Measurements from ENCODE around the gene FKBP2. TPM values are rescaled to one million over a fixed set of nuclear protein-coding genes. Genes with fewer than 3 reads are reported as not detected.

The FKBP2 gene
- total and polyA plus RNA-seq, 4 donors, result 50.2 to 298 (median 87.2) TPM

DNA sequence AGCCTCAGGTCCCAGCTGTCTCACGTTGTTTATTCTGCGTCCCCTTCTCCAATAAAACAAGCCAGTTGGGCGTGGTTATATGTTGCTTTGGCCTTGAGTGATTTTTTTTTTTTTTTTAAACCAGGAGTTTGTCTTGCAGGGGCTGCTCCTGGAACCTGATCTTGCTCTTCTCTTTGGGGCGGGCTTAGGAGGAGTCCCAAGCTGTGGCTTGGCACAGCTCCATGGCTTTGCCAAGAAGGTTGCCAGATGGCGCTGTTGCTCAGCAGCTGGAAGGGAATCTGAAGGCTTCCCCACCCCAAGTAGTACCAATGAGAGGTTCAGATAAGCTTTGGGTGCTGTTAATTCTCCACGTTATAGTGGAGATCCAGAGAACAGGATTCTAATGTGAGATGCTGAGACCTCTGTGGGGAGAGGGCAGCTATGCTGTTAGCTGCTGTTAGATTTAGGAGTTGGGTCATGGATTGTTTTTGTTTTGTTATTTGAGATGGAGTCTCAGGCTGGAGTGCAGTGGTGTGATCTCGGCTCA is 36.4 kb upstream of the FKBP2 start:
- no peaks in the 10 kb centered on the region for H3K27me3 ChIP-seq (ENCODE audit: control insufficient read depth in 1 of 2, insufficient read depth in 2 of 2, low read length in 1 of 2)
- H3K36me3 ChIP-seq (ENCODE audit: control insufficient read depth in 1 of 2, insufficient read depth in 2 of 2, low read length in 1 of 2), result peaks cover 4 to 8% of the 10 kb centered on the region in 2 donors
- no peaks in the 10 kb centered on the region for H3K4me1 ChIP-seq (ENCODE audit: control insufficient read depth in 1 of 2, insufficient read depth in 2 of 2, low read length in 2 of 2)
- no peak overlapping the region for H3K27ac ChIP-seq (ENCODE audit: low read depth in 1 of 2, low read length in 2 of 2)
- H3K9me3 ChIP-seq (ENCODE audit: control insufficient read depth, low read length), result no peaks in the 10 kb centered on the region
- intact Hi-C loops (cut with DNase I), result loop anchor here (2.0 to 5.0 kb wide), 2 partner anchors 96 to 98 kb away; partner anchors contain the start of gene CATSPERZ (in 2 of the 2)
- DNase-seq, result peak; percentile 92 to 94
- WGBS, 2 donors, result 35 to 37% methylated on average over 7 of the region's 7 CpGs
- ATAC-seq (ENCODE audit: low FRiP score), result peak; percentile 74
- H3K4me3 ChIP-seq (ENCODE audit: low read length in 2 of 2), result no peak overlapping the region

DNA sequence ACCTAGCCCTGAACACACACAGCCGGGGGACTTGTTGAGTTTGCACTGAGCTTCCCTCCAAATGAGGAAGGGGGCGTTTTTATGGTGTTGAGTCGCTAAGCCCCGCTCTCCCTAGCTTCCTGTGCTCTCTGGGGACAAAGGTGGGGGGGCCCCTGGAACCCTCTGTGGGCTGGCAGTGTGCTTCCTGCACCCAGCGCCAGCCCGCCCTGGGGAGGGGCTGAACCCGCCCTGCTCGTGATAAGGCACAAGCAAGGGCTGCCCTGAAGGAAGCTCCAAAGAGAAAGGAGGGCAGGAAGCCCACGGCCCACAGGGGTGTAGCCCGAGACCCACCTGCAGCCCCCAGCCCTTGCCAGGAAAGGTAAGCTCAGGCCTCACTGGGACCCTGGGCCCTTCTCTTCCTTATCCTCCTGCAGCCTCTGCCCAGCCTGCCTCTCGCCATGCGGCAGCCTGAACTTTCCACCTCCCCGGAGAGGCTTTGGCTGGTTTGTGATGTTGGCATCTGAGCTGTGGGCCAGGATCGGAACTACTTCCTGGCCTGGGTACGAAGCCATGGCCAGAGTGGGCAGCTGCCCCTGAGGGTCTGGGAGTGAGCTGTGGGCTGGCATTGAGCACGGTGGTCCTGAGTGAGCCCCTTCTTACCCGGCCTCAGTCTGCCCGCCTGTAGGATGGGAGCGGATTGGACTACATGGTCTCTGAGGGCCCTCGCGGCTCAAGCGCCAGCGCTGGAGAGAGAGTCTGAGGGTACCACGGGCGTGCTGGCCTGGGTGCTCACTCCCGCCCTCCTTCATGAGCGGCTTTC is 34.2 kb upstream of the FKBP2 start, which contains the start of gene FERMT3:
Gene FERMT3, plus strand, starts transcription at position 265 of the 799 bp plus-strand sequence. CDS start 644 bp downstream, outside the sequence.
- Histone ChIP-seq H3K9me3 (ENCODE audit: control insufficient read depth, low read length) (no peaks in the 10 kb centered on the region), H3K4me3 (ENCODE audit: low read length in 2 of 2) (no peak within 1 kb of the TSS), H3K36me3 (ENCODE audit: control insufficient read depth in 1 of 2, insufficient read depth in 2 of 2, low read length in 1 of 2) (peaks cover 0 to 7% of the 10 kb centered on the region in 2 donors), H3K27me3 (ENCODE audit: control insufficient read depth in 1 of 2, insufficient read depth in 2 of 2, low read length in 1 of 2) (no peaks in the 10 kb centered on the region), H3K27ac (ENCODE audit: low read depth in 1 of 2, low read length in 2 of 2) (peak within 1 kb of the TSS in 1 of 2 donors; percentile 3), H3K4me1 (ENCODE audit: control insufficient read depth in 1 of 2, insufficient read depth in 2 of 2, low read length in 2 of 2) (no peaks in the 10 kb centered on the region)
- intact Hi-C loops (cut with DNase I), result no loop called here
- 71 to 77% methylated on average over 26 to 27 of the region's 27 CpGs for WGBS, 2 donors
- peak; percentile 27 for ATAC-seq (ENCODE audit: low FRiP score)
- peak in 1 of 2 donors; percentile 88 for DNase-seq

DNA sequence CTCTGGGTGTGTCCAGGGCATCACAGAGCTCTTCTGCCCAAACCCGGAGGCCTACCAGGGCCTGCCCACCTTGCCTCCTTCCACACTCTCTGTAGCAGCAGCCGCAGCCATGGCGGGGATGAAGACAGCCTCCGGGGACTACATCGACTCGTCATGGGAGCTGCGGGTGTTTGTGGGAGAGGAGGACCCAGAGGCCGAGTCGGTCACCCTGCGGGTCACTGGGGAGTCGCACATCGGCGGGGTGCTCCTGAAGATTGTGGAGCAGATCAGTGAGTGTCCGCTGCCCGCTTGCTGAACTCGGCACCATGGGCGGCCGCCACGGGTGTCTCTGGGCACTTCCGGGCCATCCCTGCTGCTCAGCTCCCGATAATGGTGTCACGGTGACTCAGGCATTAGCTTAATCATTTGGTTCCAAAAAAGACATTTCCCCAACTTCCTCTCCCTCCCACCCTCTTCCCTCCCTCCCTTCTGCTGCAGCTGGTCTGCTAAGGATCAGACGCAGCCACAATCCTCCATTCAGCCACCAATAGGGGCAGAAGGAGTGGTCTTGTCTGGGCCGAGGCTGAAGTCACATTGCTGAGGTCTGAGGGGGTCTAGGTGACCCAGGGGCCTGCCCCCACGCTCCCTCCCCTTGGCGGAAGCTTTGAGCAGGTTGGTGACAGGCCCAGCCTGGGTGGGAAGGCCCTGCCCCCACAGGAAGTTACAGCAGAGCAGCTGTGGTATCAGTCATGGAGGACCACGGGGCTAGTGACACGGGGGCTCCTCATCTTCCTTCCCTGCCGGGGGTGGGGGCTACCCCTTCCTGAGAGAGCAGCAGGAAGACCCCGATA is 33.4 kb upstream of the FKBP2 start:
- H3K27me3 ChIP-seq (ENCODE audit: control insufficient read depth in 1 of 2, insufficient read depth in 2 of 2, low read length in 1 of 2), result no peaks in the 10 kb centered on the region
- DNase-seq, result peak; percentile 86 to 87
- H3K36me3 ChIP-seq (ENCODE audit: control insufficient read depth in 1 of 2, insufficient read depth in 2 of 2, low read length in 1 of 2), result peaks cover 0 to 7% of the 10 kb centered on the region in 2 donors
- H3K27ac ChIP-seq (ENCODE audit: low read depth in 1 of 2, low read length in 2 of 2), result no peak overlapping the region
- WGBS, 2 donors, result 63 to 65% methylated on average over 26 to 30 of the region's 30 CpGs
- no peak overlapping the region for H3K4me3 ChIP-seq (ENCODE audit: low read length in 2 of 2)
- intact Hi-C loops (cut with DNase I), result no loop called here
- peak; percentile 40 for ATAC-seq (ENCODE audit: low FRiP score)
- H3K4me1 ChIP-seq (ENCODE audit: control insufficient read depth in 1 of 2, insufficient read depth in 2 of 2, low read length in 2 of 2), result no peaks in the 10 kb centered on the region
- no peaks in the 10 kb centered on the region for H3K9me3 ChIP-seq (ENCODE audit: control insufficient read depth, low read length)

DNA sequence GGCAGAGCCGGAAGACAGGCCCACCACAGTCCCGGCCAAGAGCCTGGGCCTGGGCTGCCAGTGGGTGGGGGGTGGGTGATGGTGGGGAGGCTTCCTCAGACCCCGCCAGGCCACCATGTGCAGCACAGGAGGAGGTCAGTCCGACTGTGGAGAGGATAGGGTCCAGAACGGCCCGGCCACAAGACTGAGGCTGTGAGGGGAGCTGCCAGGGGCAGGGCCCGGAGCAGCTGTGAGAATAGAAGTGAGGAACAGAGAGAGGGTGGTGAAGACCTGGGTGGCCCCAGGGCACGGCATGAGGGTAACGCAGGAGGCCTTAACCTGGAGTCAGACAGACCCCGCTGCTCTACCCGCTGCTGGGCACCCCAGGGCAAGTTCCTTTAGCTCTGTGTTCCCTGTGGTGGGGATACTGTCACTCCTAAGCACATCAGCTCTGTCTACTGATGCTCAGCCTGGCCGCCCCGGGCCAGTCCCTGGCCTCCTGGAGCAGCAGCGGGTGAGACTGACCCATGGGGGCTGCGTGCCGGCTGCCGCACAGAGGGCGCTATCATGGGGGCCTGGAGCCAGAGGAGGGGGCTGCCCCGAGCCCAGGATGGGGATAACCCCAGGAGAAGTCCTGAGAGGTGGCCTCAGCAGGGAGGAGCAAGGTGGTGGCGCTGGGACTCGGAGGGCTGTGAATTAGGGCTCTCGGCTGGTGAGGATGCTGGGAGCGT is 32.7 kb upstream of the FKBP2 start:
- H3K27ac ChIP-seq (ENCODE audit: low read depth in 1 of 2, low read length in 2 of 2), result no peak overlapping the region
- no peak overlapping the region for H3K4me3 ChIP-seq (ENCODE audit: low read length in 2 of 2)
- WGBS, 2 donors, result 85 to 86% methylated on average over 21 to 23 of the region's 23 CpGs
- ATAC-seq (ENCODE audit: low FRiP score) (no peak), DNase-seq (no peak)
- peaks cover 0 to 2% of the 10 kb centered on the region in 2 donors for H3K36me3 ChIP-seq (ENCODE audit: control insufficient read depth in 1 of 2, insufficient read depth in 2 of 2, low read length in 1 of 2)
- H3K27me3 ChIP-seq (ENCODE audit: control insufficient read depth in 1 of 2, insufficient read depth in 2 of 2, low read length in 1 of 2), result no peaks in the 10 kb centered on the region
- H3K9me3 ChIP-seq (ENCODE audit: control insufficient read depth, low read length), result no peaks in the 10 kb centered on the region
- H3K4me1 ChIP-seq (ENCODE audit: control insufficient read depth in 1 of 2, insufficient read depth in 2 of 2, low read length in 2 of 2), result no peaks in the 10 kb centered on the region
- intact Hi-C loops (cut with DNase I), result no loop called here

DNA sequence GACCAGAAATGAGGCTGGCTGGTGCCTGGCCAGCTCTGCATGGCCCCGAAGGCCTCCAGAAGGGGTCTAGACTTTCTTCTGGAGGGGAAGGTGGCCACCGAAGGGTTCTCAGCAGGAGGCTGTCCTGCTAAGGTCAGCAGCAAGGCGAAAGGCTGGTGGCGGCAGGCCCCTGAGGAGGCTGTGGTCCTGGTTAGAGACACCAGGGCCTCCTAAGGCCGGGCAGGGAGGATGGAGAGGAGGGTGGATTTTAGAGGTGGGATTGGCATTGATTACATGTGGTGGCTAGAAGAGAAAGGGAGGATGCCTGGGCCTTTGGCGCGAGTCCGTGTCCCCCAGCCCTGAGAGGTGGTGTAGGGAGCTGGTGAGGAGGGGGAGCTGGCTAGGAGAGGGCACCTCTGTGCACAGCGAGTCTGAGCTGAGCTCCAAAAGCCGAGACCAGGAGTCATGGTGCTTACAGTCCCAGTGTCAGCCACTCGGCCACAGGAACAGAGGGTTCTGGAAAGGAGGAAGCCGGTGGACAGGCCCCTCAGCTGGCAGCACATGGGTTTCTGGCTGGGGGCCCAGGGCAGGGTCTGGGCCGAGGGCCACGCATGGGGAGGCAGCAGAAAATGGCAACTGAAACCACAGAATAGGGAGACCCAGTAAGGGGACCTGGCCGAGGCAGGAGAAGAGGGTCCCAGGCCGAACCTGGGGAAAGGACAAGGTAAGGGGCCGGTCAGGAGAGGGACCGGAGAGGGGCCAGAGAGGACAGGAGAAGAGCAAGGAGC is 31.9 kb upstream of the FKBP2 start:
- Histone ChIP-seq H3K4me3 (ENCODE audit: low read length in 2 of 2) (no peak overlapping the region), H3K27ac (ENCODE audit: low read depth in 1 of 2, low read length in 2 of 2) (no peak overlapping the region), H3K9me3 (ENCODE audit: control insufficient read depth, low read length) (no peaks in the 10 kb centered on the region), H3K36me3 (ENCODE audit: control insufficient read depth in 1 of 2, insufficient read depth in 2 of 2, low read length in 1 of 2) (no peaks in the 10 kb centered on the region), H3K27me3 (ENCODE audit: control insufficient read depth in 1 of 2, insufficient read depth in 2 of 2, low read length in 1 of 2) (no peaks in the 10 kb centered on the region), H3K4me1 (ENCODE audit: control insufficient read depth in 1 of 2, insufficient read depth in 2 of 2, low read length in 2 of 2) (no peaks in the 10 kb centered on the region)
- DNase-seq (no peak), ATAC-seq (ENCODE audit: low FRiP score) (no peak)
- intact Hi-C loops (cut with DNase I), result no loop called here
- WGBS, 2 donors, result 69 to 73% methylated on average over 18 of the region's 18 CpGs

DNA sequence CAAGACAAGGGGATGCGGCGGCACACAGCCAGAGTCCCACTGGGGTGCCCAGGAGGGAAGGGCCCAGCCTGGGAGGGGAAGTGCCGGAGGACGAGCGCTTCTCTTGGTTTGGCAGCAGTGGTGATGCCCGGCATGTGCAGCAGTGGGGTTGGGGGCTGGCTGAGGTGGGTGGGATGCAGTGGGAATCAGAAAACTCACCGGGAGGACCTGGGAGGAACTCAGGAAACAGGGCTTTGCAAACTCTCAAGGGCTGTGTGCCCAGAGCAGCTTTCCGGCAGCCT is 31.4 kb upstream of the FKBP2 start:
- H3K4me3 ChIP-seq (ENCODE audit: low read length in 2 of 2), result no peak overlapping the region
- no peaks in the 10 kb centered on the region for H3K4me1 ChIP-seq (ENCODE audit: control insufficient read depth in 1 of 2, insufficient read depth in 2 of 2, low read length in 2 of 2)
- 85 to 89% methylated on average over 8 of the region's 8 CpGs for WGBS, 2 donors
- ATAC-seq (ENCODE audit: low FRiP score), result no peak
- H3K27me3 ChIP-seq (ENCODE audit: control insufficient read depth in 1 of 2, insufficient read depth in 2 of 2, low read length in 1 of 2), result no peaks in the 10 kb centered on the region
- intact Hi-C loops (cut with DNase I), result no loop called here
- H3K27ac ChIP-seq (ENCODE audit: low read depth in 1 of 2, low read length in 2 of 2), result no peak overlapping the region
- no peak for DNase-seq
- H3K9me3 ChIP-seq (ENCODE audit: control insufficient read depth, low read length), result no peaks in the 10 kb centered on the region
- H3K36me3 ChIP-seq (ENCODE audit: control insufficient read depth in 1 of 2, insufficient read depth in 2 of 2, low read length in 1 of 2), result no peaks in the 10 kb centered on the region

DNA sequence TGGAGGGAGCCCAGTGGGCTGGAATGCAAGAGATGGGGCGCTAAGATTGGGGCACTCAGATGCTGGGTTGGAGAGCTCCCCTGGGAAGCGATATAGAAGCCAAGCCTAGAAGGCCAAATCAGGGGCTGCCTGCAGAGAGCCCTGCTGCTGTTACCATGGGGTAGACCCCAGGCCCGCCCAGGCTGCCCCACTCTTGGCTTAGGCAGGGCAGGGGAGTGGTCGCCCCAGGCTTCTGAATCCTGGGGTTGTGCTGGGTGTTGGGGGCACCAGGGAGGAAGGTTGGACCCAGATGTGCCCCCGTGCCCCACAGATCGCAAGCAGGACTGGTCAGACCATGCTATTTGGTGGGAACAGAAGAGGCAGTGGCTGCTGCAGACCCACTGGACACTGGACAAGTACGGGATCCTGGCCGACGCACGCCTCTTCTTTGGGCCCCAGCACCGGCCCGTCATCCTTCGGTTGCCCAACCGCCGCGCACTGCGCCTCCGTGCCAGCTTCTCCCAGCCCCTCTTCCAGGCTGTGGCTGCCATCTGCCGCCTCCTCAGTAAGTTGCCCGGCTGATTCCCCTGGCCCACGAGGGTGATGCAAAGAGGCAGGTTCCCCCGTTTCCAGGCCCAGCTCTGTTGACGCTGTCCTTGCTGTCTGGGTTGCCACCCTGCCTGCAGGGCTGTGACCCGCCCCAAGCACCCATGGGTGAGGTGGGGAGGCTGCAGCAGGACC is 30.4 kb upstream of the FKBP2 start:
- 94% methylated on average over 24 of the region's 24 CpGs for WGBS, 2 donors
- Histone ChIP-seq H3K27me3 (ENCODE audit: control insufficient read depth in 1 of 2, insufficient read depth in 2 of 2, low read length in 1 of 2) (no peaks in the 10 kb centered on the region), H3K4me3 (ENCODE audit: low read length in 2 of 2) (no peak overlapping the region), H3K4me1 (ENCODE audit: control insufficient read depth in 1 of 2, insufficient read depth in 2 of 2, low read length in 2 of 2) (no peaks in the 10 kb centered on the region), H3K36me3 (ENCODE audit: control insufficient read depth in 1 of 2, insufficient read depth in 2 of 2, low read length in 1 of 2) (no peaks in the 10 kb centered on the region), H3K9me3 (ENCODE audit: control insufficient read depth, low read length) (no peaks in the 10 kb centered on the region), H3K27ac (ENCODE audit: low read depth in 1 of 2, low read length in 2 of 2) (no peak overlapping the region)
- intact Hi-C loops (cut with DNase I), result no loop called here
- DNase-seq (no peak), ATAC-seq (ENCODE audit: low FRiP score) (no peak)
